DOHH2 (cell line): Measurements from ENCODE around the gene LATS2.

Experiments
- EZH2phosphoT487 ChIP-seq: fragments of 200-600 bp; sonication (generic); IDR thresholded peaks from 2 replicates; pipeline ENCODE4 v1.6.1; 2017; ENCODE audit warnings: borderline replicate concordance, mild to moderate bottlenecking, antibody characterized with exemption, low read length, moderate library complexity, mixed read lengths
- TF ChIP-seq, protein P1 (sequence below): fragments of 200-600 bp; sonication (generic); IDR thresholded peaks from one replicate; pipeline ENCODE4 v1.5.1; 2014; ENCODE audit warnings: antibody characterized with exemption, mild to moderate bottlenecking, low read depth, low read length; ENCODE audit not compliant: poor library complexity, severe bottlenecking

DNA sequence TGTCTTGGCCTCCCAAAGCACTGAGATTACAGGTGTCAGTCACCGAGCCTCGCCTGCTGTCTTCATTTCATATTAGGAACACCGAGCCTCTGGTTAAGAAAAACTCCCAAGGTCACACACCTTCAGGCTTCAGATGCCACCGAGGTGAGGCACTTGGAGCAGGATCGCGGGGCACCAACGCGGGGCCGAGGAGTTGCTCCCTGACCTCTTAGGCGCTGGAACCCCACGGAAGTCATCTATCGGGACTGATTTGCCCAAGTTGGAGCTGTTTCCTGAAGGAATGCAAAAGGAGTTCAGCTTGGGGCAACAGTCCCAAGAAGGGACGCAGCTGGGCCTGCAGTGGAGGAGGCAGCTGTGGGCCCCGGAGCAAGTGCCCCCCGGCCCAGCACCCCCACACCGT lies 108.5 kb downstream of the LATS2 start:
- TF ChIP-seq, protein P1, sequence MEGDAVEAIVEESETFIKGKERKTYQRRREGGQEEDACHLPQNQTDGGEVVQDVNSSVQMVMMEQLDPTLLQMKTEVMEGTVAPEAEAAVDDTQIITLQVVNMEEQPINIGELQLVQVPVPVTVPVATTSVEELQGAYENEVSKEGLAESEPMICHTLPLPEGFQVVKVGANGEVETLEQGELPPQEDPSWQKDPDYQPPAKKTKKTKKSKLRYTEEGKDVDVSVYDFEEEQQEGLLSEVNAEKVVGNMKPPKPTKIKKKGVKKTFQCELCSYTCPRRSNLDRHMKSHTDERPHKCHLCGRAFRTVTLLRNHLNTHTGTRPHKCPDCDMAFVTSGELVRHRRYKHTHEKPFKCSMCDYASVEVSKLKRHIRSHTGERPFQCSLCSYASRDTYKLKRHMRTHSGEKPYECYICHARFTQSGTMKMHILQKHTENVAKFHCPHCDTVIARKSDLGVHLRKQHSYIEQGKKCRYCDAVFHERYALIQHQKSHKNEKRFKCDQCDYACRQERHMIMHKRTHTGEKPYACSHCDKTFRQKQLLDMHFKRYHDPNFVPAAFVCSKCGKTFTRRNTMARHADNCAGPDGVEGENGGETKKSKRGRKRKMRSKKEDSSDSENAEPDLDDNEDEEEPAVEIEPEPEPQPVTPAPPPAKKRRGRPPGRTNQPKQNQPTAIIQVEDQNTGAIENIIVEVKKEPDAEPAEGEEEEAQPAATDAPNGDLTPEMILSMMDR, result no peak
- TF ChIP-seq EZH2phosphoT487, result no peak
